Gastroesophageal sphincter (tissue), 4 donors: Measurements from ENCODE around the gene WFDC2. TPM values are rescaled to one million over a fixed set of nuclear protein-coding genes. Genes with fewer than 3 reads are reported as not detected.
A peak's percentile ranks its signal among the peaks of the same experiment; 100 is the strongest.

Experiments
- ATAC-seq: fragments of 150-250 bp; one replicate; pipeline ENCODE4 v1.9.1; 2016; ENCODE audit warnings: mild to moderate bottlenecking, moderate library complexity
- H3K27ac ChIP-seq, 4 donors: fragments of 200-600 bp; sonication (generic) in 3 of 4; 1 replicate in 3 of 4; 2 replicates in 1 of 4; pipeline ENCODE4 v1.5.1; 2016 to 2019
- H3K27me3 ChIP-seq: fragments of 200-600 bp; sonication (generic); one replicate; pipeline ENCODE4 v1.5.1; 2019
- H3K36me3 ChIP-seq, 2 donors: fragments of 200-600 bp; sonication (generic); one replicate each; pipeline ENCODE4 v1.5.1; 2019; ENCODE audit warnings: control low read depth in 1 of 2
- H3K4me1 ChIP-seq, 3 donors: fragments of 200-600 bp; sonication (generic); 1 replicate in 2 of 3; 2 replicates in 1 of 3; pipeline ENCODE4 v1.5.1; 2016 to 2019; ENCODE audit warnings: control low read depth in 2 of 3
- H3K4me3 ChIP-seq, 2 donors: fragments of 200-600 bp; sonication (generic); one replicate each; pipeline ENCODE4 v1.5.1; 2019; ENCODE audit warnings: mild to moderate bottlenecking in 1 of 2, moderate library complexity in 1 of 2
- H3K9me3 ChIP-seq, 3 donors: fragments of 200-600 bp; sonication (generic); one replicate each; pipeline ENCODE4 v1.5.1; 2017 to 2019; ENCODE audit warnings: control low read depth in 2 of 3
- EP300 ChIP-seq: sonication (generic); formaldehyde crosslinking; IDR thresholded peaks from one replicate; pipeline ENCODE4 v1.6.1; 2017; ENCODE audit warnings: antibody characterized with exemption, mild to moderate bottlenecking
- POLR2A ChIP-seq, 2 donors: fragments of 450-650 bp; IDR thresholded peaks; one replicate each; pipeline ENCODE4 v1.6.1; 2017; ENCODE audit warnings: antibody characterized with exemption in 2 of 2, mild to moderate bottlenecking in 2 of 2, moderate library complexity in 1 of 2
- POLR2AphosphoS5 ChIP-seq: sonication (generic); formaldehyde crosslinking; IDR thresholded peaks from one replicate; pipeline ENCODE4 v1.6.1; 2017; ENCODE audit warnings: antibody characterized with exemption
- WGBS, 2 donors: methylation state at CpG; one replicate each; pipeline ENCODE4 v1.1.5; 2018; ENCODE audit warnings: low coverage in 1 of 2; 5-methylcytosine and 5-hydroxymethylcytosine counted together
- total RNA-seq, 4 donors: library from RNA; depleted of rRNA; stranded (reverse); fragments of >200 nt; gene quantifications; one replicate each; pipeline ENCODE4 v1.1.0, GENCODE V29; 2016
- TF ChIP-seq, protein P1 (sequence below), 4 experiments: fragments of 200-600 bp in 2 of 4; fragments of 450-650 bp in 2 of 4; sonication (generic) in 1 of 4; IDR thresholded peaks; one replicate each; pipeline ENCODE4 v1.5.1; 2017 to 2019; ENCODE audit warnings: antibody characterized with exemption in 4 of 4, mild to moderate bottlenecking in 2 of 4, moderate library complexity in 2 of 4

WFDC2 gene
- total RNA-seq, 4 donors from 2014 or later: 7.0 to 21.9 (median 9.3) TPM; not detected in 1

DNA sequence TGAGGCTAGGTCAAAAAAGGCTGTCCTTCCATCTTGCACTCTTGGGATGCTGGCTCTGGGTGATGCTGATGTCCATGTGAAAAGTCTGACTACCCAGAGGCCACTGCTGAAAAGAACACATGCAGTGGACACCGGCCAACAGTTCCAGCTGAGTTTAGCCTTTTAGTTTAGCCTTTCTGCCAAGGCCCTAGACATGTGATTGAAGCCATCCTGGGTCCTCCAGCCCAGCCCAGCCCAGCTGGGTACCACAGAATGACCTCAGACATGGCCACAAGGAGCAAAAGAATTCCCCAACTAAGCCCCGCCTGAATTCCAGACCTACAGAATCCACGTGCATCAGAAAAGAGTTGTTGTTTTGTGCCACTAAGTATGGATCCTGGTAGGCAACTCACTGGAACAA, 36.2 kb upstream of the WFDC2 start:
- no peaks in the 10 kb centered on the region for H3K9me3 ChIP-seq
- peak; percentile 37 for ATAC-seq
- peak overlapping the region in 1 of 4 donors; percentile 43 for H3K27ac ChIP-seq
- peaks cover 0 to 11% (median 0%) of the 10 kb centered on the region in 3 donors for H3K4me1 ChIP-seq
- no peak for TF ChIP-seq POLR2AphosphoS5
- TF ChIP-seq, protein P1, sequence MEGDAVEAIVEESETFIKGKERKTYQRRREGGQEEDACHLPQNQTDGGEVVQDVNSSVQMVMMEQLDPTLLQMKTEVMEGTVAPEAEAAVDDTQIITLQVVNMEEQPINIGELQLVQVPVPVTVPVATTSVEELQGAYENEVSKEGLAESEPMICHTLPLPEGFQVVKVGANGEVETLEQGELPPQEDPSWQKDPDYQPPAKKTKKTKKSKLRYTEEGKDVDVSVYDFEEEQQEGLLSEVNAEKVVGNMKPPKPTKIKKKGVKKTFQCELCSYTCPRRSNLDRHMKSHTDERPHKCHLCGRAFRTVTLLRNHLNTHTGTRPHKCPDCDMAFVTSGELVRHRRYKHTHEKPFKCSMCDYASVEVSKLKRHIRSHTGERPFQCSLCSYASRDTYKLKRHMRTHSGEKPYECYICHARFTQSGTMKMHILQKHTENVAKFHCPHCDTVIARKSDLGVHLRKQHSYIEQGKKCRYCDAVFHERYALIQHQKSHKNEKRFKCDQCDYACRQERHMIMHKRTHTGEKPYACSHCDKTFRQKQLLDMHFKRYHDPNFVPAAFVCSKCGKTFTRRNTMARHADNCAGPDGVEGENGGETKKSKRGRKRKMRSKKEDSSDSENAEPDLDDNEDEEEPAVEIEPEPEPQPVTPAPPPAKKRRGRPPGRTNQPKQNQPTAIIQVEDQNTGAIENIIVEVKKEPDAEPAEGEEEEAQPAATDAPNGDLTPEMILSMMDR (IDR thresholded peaks at IDR 0.05): no peak
- no peak for TF ChIP-seq EP300
- no peak for TF ChIP-seq POLR2A (IDR thresholded peaks at IDR 0.05)
- H3K27me3 ChIP-seq: no peaks in the 10 kb centered on the region
- no peak overlapping the region for H3K4me3 ChIP-seq
- 27% methylated on average over 3 of the region's 3 CpGs; no CpG with 5 or more reads in 1 of the 2 donors for WGBS, 2 donors
- no peaks in the 10 kb centered on the region for H3K36me3 ChIP-seq

GRCh38 chr20:45433976-45434375, 35.6 kb upstream of the WFDC2 start:
- Histone ChIP-seq H3K36me3 (no peaks in the 10 kb centered on the region), H3K9me3 (no peaks in the 10 kb centered on the region), H3K27me3 (no peaks in the 10 kb centered on the region), H3K4me1 (peaks cover 0 to 11% (median 0%) of the 10 kb centered on the region in 3 donors), H3K4me3 (no peak overlapping the region), H3K27ac (no peak overlapping the region)
- ATAC-seq: no peak
- no peak for TF ChIP-seq POLR2A (IDR thresholded peaks at IDR 0.05)
- no peak for TF ChIP-seq POLR2AphosphoS5
- TF ChIP-seq EP300: no peak
- TF ChIP-seq, protein P1 (IDR thresholded peaks at IDR 0.05): no peak
- WGBS, 2 donors: 100% methylated on average over 2 of the region's 4 CpGs; no CpG with 5 or more reads in 1 of the 2 donors

DNA sequence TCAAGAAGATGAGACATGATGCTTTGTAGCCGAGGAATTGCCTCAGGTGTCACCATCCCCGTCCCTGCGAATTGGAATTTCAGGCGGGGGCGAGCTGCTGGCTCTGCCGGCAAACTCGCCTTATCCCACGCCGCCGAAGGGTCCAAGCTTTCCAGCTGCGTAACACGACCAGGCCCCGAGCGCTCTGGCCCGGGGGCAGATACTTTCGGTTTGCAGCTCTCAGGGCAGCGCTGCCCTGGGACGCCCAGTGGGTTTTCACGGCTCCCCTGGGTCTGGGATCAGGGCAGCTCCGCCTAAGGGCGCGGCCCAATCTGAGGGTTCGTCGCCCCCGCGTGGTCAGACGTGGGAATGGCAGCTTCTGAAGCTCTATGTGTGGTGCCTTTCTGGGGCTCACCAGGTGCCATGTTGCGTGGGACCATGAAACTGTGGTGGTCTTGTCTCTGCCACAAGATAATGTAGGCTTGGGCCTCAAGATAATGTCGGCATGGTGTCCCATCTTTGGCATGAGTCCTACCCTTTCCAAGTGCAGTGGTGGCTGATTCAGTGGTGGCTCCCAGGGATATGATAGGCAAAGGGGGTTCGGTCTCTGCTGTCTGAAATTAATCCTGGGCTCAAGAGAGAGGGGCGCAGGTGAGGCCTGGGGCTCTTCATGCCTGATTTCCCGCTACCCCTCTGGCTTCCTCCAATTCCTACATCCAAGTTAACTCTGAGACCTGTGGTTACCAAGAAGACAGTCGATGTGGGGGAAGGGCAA, 32.6 kb upstream of the WFDC2 start:
- H3K27ac ChIP-seq: peak overlapping the region; percentile 57 to 85 (median 81)
- TF ChIP-seq, protein P1 (IDR thresholded peaks at IDR 0.05): peak; percentile 88 to 99 (median 96)
- TF ChIP-seq EP300 (no peak), POLR2A (IDR thresholded peaks at IDR 0.05) (peak; percentile 14 to 23), POLR2AphosphoS5 (peak; percentile 65)
- 41% methylated on average over 7 of the region's 33 CpGs; no CpG with 5 or more reads in 1 of the 2 donors for WGBS, 2 donors
- H3K9me3 ChIP-seq: no peaks in the 10 kb centered on the region
- H3K36me3 ChIP-seq: no peaks in the 10 kb centered on the region
- no peaks in the 10 kb centered on the region for H3K27me3 ChIP-seq
- H3K4me1 ChIP-seq: peaks cover 0 to 11% (median 0%) of the 10 kb centered on the region in 3 donors
- ATAC-seq: peak; percentile 97
- H3K4me3 ChIP-seq: peak overlapping the region; percentile 48 to 59

DNA sequence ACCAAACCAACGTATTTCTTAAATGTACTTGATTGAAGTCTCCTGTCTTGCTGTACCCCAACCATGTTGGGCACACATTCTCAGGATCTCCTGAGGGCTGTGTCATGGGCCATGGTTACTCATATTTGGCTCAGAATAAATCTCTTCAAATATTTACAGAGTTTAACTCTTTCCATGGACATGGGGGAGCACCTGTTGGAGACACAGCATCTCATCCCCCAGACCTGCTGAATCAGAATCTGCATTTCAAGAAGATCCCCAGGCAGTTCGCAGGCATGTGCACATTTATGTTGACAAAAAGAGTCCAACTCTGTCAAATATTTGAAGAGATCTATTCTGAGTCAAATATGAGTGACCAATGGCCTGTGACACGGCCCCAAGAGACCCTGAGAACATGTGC, 29.1 kb upstream of the WFDC2 start:
- no peaks in the 10 kb centered on the region for H3K36me3 ChIP-seq
- WGBS, 2 donors: 83 to 84% methylated on average over 2 to 3 of the region's 3 CpGs
- ATAC-seq: no peak
- no peak overlapping the region for H3K4me3 ChIP-seq
- TF ChIP-seq, protein P1 (IDR thresholded peaks at IDR 0.05): no peak
- TF ChIP-seq POLR2AphosphoS5 (no peak), POLR2A (IDR thresholded peaks at IDR 0.05) (no peak), EP300 (no peak)
- no peaks in the 10 kb centered on the region for H3K9me3 ChIP-seq
- no peak overlapping the region for H3K27ac ChIP-seq
- H3K27me3 ChIP-seq: peaks cover 11% of the 10 kb centered on the region
- H3K4me1 ChIP-seq: peaks cover 0 to 4% (median 0%) of the 10 kb centered on the region in 3 donors
